HL-60 (cell line): ENCODE results near the gene IRAK2.

Experiments
- GABPA ChIP-seq: IDR thresholded peaks from 2 replicates; pipeline ENCODE4 v1.6.1; 2012; ENCODE audit warnings: low read depth
- POLR2AphosphoS5 ChIP-seq: IDR thresholded peaks from 2 replicates; pipeline ENCODE4 v1.6.1; 2012; ENCODE audit warnings: low read depth
- SPI1 ChIP-seq: IDR thresholded peaks from 2 replicates; pipeline ENCODE4 v1.6.1; 2012; ENCODE audit warnings: low read depth, mild to moderate bottlenecking, borderline replicate concordance
- TF ChIP-seq, protein P1 (sequence below): IDR thresholded peaks from one replicate; pipeline ENCODE4 v1.5.1; 2011; ENCODE audit warnings: low read length, control low read depth, inconsistent platforms; ENCODE audit not compliant: insufficient read depth

DNA sequence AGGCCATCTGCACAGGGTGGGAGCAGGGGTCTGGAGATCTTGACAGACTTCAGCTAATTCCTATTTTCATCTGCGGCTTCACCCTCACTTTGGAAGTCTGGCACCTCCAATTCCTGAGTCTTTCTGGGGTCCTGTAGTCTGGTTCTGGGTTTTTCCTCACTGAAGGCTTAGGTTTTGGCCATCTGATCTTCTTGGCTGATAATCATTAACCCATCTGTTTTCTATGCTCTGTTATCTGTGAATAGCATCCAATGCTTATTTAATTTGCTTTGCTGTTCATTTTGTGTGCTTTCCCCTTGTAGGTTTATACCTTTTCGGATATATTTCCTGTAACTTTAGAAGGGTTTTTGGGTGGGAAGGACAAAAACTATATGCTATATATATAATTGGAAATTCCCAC lies 101.1 kb downstream of the IRAK2 start:
- TF ChIP-seq, protein P1, sequence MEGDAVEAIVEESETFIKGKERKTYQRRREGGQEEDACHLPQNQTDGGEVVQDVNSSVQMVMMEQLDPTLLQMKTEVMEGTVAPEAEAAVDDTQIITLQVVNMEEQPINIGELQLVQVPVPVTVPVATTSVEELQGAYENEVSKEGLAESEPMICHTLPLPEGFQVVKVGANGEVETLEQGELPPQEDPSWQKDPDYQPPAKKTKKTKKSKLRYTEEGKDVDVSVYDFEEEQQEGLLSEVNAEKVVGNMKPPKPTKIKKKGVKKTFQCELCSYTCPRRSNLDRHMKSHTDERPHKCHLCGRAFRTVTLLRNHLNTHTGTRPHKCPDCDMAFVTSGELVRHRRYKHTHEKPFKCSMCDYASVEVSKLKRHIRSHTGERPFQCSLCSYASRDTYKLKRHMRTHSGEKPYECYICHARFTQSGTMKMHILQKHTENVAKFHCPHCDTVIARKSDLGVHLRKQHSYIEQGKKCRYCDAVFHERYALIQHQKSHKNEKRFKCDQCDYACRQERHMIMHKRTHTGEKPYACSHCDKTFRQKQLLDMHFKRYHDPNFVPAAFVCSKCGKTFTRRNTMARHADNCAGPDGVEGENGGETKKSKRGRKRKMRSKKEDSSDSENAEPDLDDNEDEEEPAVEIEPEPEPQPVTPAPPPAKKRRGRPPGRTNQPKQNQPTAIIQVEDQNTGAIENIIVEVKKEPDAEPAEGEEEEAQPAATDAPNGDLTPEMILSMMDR: no peak
- no peak for TF ChIP-seq POLR2AphosphoS5
- no peak for TF ChIP-seq GABPA
- no peak for TF ChIP-seq SPI1
